CD4-positive, alpha-beta T cell treated with Interferon gamma for 1 hour (primary cell): ENCODE measurements around the gene P3H3.
A peak's percentile ranks its signal among the peaks of the same experiment; 100 is the strongest.
"Not testable (repeated sequence)": the region's sequence is repeated elsewhere in the genome, so short reads cannot be mapped to it uniquely, and the experiment has no call there.

ENCODE experiments used
- DNase-seq: peaks from one replicate; pipeline ENCODE4 v3.0.0-alpha.2; 2020

P3H3 gene

GRCh38 chr12:6849427-6849826, 21.2 kb downstream of the P3H3 start:
- DNase-seq = no peak

- no peak for DNase-seq
Measured at GRCh38 chr12:6849976-6850560, 21.9 kb downstream of the P3H3 start.

DNA sequence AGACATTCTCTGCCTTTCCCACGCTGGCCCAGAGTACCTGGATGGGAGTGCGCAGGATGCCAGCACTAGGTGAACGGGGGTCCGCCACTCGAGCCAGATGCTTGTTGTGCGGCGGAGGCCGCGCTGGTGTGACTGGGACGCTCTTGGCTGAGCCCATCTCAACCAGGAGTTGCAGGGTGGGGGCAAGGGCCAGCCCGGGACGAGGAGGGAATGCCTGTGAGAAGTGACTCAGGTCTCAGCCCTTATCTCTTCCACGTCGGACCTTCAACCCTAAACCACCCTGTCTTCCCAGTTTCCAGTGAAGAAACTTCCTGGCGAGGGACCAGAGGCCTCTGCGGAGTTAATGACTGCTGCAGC, 22.6 kb downstream of the P3H3 start:
- no peak for DNase-seq

DNA sequence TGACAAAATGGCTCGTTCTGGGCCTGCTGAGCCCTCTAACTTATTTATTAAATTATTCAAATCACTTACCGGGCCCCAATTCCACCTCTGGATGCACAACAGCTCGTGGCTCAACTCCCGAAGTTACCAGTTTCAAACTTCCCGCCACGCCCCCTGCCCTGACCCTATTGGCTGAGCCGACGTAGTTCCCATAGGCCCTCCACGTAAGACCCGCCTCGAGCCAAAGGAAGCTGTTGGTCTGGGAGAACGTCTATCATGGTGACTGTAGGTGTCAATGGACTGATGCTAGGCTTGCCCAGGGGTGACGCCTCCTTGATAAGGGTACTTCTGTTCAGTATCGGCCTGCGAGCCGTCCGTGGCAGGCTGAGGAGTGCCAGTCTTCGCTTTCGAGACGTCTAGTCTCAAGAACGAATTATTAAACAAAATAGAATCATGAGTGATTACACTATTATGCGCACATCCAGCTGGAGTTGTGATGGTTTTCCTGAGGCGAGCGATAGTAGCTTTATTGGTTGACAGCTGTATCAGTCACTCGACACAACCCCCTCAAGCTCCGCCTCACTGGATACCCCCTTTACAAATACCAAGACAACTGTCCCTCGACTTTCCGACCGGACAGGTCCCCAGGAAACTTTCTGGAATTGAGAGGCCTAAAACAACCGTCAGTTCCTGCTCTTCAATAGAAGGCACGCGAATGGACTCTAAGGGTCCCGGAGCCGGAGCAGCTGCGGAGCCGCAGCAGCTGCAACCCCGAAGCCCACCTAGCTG, 23.1 kb downstream of the P3H3 start, which contains the start of gene CDCA3:
CDCA3 (minus strand) TSS at position 134 of the 768 bp plus-strand sequence. CDS start 334 bp downstream, outside the sequence.
- DNase-seq = peak; percentile 97

DNA sequence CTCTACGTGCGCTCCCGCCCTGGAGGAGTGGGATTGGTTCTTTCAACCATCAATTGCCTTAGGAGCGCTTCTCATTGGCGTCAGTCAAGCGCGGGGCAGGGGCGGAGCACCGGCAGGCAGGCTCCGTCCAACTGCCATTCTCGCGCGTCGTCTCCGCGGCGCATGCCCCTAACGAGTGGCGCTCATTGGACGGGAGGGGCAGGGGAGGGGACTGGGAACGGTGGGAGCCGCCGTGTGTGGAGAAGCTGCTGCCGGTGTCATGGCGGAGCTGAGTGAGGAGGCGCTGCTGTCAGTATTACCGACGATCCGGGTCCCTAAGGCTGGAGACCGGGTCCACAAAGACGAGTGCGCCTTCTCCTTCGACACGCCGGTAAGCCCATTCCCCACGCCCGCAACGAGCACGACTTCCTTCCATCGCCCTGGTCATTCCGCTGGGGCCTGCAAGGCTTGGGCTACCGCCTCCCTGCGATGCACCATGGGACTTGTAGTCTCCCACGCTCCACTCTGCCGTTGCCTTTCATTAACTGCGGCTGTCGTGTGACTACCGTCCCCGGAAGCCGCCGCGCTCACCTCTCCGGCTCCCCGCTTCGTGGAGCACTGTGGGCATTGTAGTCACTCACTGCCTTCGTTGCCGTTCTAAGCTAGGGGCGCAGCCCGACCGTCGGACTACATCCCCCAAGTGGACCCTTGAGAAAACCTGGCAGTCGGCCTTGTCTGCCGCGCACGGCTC, 23.9 kb downstream of the P3H3 start, which contains the start of gene USP5:
USP5 (plus strand) TSS at position 230 of the 730 bp plus-strand sequence; CDS start at position 260, 30 bp downstream.
- DNase-seq = peak; percentile 99

DNA sequence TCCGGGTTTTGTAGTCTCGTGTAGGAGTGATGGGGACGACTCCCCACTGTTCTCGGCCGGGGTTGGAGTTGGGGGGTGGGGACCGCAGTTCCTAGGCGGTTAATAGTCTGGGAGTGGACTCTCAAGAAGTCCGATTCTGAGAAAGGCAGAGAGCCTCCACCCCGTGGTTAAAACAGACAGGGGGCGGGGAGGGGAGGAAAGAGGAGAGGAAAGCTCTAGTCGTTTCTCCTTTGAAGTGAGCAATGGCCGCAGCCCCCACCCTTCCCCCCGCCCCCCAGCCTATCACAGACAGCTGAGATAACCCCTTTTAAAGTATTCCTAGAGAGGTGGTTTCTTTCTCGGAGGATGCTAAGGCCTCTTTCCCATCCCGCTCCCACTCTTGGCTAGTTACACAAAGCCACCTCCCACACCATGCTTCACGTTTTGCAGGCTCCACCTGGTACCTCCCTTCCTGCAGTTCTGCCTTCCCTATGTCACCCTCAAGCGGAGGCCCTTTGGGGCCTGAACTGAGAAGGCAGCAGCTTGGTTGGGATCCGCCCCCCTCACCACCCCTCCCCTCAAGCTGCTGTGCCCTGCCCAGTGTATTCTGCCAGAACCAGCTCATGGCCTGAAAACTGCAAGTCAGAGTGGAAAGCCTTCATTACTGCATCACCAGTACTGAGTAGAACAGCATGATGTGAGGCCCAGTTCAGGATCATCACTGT, 24.6 kb downstream of the P3H3 start:
- peak; percentile 44 for DNase-seq

DNA sequence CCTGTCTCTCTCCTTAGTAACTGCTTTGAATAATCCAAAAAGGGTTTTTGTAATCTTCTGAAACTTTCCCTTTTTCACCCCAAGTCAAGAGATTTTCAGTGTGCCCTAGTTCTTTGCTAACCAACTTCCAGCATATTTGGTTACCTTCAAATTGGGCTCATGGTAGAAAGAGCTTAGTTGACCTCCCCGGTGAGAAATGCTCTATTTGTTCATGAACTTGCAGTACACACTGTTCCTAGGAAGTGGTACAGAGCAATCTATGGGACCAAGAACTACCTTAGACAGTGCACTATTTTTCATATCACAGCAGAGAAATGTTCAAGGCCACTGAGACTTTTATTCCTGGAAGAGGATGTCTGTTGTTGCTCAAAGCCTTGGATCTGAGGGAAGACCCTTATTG, 25.4 kb downstream of the P3H3 start:
- DNase-seq = no peak

GRCh38 chr12:6854036-6854435, 25.8 kb downstream of the P3H3 start:
- DNase-seq = no peak

- no peak for DNase-seq
Measured at GRCh38 chr12:6855322-6855721, 27.1 kb downstream of the P3H3 start.

GRCh38 chr12:6858799-6859198, 30.6 kb downstream of the P3H3 start:
- DNase-seq = no peak

DNA sequence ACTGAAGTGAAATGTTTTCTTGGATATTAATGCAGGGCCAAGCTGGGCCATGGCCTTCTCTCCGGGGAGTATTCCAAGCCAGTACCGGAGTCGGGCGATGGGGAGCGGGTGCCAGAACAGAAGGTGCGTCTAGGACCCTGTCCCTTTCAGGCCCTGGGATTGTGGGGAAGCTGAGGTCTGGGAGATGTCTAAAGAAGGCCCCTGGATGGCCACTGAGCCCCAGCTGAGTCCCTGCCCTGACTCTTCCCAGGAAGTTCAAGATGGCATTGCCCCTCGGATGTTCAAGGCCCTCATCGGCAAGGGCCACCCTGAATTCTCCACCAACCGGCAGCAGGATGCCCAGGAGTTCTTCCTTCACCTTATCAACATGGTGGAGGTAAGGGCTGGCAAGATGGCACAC, 31.9 kb downstream of the P3H3 start:
- no peak for DNase-seq

GRCh38 chr12:6860942-6861341, 32.7 kb downstream of the P3H3 start:
- DNase-seq = no peak

GRCh38 chr12:6861391-6861790, 33.2 kb downstream of the P3H3 start:
- DNase-seq = no peak

- DNase-seq = no peak
Measured at GRCh38 chr12:6863033-6863432, 34.8 kb downstream of the P3H3 start.

- no peak for DNase-seq
Measured at GRCh38 chr12:6863586-6864321, 35.5 kb downstream of the P3H3 start.

- DNase-seq = not testable (repeated sequence)
Measured at GRCh38 chr12:6865307-6865706, 37.1 kb downstream of the P3H3 start.

DNA sequence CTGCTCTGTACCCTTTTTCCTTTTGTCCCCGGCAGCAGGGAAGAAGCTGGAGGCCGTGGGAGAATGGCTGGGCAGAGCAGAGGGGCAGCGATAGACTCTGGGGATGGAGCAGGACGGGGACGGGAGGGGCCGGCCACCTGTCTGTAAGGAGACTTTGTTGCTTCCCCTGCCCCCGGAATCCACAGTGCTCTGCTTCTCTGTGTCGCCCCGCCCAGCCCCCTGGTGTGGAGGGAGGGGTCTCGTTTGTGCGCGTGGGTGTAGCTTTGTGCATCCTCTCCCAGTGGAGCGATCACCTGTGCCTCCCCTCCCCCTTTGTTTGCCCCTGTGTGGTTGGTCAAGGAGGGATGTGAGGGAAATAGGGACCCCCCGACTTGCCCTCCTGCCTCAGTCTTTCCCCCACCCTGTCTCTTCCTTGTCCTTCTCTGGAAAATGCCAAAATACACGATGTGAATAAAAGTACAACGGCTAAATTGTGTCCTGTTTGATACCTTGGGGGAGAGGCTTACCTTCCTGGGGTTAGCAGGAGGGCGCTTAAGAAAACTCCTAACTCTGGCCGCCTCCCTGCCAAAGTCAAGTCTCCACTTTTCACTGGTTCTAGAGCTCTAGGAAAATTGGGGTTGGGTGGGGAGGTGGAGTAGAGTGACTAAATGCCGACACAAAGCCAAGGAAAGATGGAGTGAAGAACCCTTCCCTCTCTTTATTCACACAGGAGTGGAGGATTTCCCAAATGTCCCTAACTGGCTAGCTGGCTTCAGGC, 38.1 kb downstream of the P3H3 start:
- no peak for DNase-seq

GRCh38 chr12:6866920-6867412, 38.8 kb downstream of the P3H3 start:
- DNase-seq = no peak

- DNase-seq = peak; percentile 82
Measured at GRCh38 chr12:6867413-6868210, 39.4 kb downstream of the P3H3 start, which contains the start of gene TPI1. Gene TPI1, plus strand, starts transcription at chr12:6867531. Its CDS starts 36 bp downstream, at chr12:6867567.
